KBM-7 (cell line): ENCODE results near the gene INAFM1.

ENCODE experiments used
- DNase-seq: peaks from one replicate; pipeline ENCODE4 v3.0.0-alpha.2; 2015
- in situ Hi-C: fragments of 300-500 bp; cut with MboI; formaldehyde crosslinking; loops from 2 replicates; pipeline ENCODE4 v1.14.3; 2020; ENCODE audit warnings: low sequenced_read_pairs, low pct_unique_long_range_greater_than_20kb, mixed read lengths

INAFM1 gene

DNA sequence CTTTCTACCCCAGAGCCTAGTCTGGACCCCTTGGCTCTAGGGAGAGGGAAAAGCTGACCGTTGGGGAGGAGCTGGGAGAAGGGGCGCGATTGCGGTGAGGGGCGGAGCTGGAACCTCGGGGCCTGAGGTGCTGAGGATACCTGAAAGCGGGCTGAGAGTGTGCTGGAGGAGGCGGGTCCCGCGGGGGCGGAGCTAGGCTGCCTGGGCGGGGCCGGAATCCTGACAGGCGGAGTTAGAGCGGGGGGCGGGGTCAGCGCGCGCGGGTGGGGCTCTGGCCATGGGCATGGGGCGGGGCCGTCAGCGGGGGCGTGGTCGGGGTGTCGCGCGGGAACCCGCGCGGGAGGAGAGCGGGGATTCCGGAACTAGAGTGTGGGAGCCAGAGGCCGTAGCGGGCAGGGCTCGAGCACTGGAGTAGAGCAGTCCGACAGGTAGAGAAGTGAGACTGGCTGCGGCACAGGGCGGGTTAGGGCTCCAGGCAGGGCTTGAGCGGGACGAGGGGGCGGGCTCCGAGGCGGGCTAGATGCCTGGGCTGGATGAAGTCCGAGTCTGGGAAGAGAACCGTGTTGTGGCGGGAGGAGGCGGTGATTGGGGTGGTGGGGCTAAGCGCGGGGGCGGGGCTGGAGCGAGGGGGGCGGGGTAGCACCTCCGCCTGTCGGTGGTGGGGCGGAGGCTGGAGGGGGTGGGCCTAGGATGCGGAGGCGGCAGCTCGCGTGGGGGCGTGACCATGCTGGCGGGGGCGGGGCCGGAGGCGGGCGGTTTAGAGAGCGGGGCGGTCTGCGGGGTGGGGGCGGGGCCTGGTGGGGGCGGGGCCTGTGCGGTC is at the start of gene INAFM1:
INAFM1 (plus strand) TSS at position 815 of the 820 bp plus-strand sequence. CDS start 35 bp downstream, outside the sequence.
- DNase-seq, result peak; percentile 86
- in situ Hi-C loops, result no loop called here

DNA sequence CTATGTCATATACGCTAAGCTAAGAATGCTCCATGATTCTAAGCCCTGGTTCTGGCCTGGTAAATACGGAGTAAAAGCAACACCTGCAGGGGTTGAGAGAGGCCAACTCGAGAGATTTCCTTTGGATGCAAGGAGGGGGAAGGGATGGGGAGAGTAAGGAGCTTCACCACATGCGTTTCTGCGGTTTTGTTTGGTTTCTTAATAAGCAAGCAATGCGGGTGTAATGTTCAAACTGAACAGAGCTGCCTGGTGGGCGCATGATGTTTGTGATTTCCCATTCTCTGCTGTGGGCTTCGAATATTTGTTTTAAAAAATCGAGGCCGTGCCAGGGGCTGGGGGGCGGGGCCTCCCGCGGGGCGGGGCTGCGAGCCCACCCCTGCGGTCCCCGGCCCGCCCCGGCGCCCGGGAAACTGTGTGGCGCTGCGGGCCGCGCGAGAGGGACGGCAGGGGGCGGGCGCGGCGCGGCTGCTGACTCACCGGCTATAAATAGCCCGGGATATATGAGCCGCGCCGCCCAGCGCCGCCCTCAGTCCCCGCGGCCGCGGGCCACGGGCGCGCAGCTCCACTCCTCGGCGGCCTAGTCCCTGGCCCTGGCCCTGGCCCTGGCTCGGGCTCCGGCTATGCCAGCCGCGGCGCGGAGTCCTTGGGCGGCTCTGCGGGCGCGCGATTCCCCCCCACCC is 48.8 kb upstream of the INAFM1 start:
- DNase-seq, result peak; percentile 87
- in situ Hi-C loops, result no loop called here

DNA sequence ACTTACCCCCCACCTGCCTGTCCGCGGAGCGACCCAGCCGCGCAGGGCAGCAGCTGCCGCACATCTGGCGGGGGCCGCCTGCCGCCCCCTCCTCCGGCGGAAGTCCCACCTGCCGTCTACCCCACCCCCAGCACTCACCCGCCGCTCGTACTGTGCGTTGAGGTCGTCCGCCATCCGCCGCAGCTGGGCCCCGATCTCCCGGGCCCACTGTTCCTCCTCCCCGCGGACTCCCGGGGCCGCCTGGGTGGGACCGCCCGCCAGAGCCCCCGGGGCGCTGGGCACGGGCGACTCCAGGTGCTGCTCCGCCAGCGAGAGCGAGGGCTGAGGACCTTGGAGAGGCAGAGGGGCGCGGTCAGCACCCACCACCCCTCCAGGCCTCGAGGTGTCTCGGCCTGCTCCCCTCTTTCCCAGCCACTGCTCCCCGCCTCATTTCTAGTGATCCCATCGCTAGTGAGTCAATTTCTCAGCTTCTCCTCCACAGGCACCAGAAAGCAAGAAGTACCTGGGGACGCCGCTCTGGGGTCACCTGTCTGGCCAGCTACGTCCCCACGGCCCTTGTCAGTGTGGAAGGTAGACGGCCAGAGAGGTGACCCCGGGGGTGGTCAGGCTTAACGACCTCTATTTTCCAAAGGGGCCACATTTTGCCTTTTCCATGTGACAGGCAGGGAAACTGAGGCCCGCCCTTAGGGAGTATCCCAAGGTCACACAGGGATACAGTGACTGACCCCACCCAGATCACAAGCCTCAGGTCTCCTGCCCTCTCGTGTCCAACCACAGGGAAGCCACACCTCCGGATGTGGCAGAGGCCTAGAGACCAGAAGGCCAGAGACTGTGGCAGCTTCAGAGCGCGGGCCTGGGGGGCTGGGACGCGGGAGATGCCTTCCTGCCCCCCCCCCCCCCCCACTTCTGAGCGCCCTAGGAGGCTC is 48.0 kb upstream of the INAFM1 start:
- in situ Hi-C loops, result no loop called here
- DNase-seq, result peak; percentile 81

DNA sequence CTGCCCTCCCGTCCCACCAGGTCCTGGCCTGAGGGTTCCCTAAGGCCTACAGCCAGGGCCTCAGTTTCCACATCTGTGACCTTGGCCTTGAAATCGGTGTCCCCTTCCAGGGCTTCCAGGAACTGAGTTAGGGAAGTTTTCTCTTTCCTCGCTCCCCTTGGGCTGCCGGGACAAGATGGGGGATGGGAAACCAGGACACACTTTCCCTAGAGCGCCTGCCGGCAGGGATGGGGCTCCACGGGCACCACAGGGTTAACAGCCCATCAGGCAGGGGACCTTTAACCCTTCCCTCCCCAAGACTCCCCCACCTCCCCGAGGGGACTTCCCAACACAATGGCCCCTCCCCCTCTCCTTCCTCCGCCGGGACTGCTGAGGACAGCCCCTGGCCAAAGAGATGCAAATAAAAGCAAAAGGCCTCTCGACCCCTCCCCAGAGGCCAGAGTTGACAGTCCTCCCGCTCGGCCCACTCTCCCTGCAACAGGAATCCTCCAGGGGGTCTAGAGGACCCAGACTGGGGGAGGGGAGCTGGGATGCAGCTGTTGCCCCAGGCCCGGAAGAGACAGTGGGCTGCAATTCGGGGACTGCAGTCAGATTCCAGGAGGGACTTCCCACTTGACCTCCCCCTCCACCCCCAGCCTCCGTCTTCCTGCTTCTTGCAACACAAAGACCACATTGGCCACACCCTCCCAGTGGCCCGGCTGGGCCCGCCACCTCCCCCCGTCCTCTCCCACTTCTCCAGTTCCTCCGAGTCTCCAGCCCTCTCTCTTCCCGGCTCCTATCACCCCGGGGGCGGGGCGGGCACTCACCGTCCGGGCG is 47.1 kb upstream of the INAFM1 start:
- DNase-seq, result peak; percentile 92
- in situ Hi-C loops, result no loop called here

DNA sequence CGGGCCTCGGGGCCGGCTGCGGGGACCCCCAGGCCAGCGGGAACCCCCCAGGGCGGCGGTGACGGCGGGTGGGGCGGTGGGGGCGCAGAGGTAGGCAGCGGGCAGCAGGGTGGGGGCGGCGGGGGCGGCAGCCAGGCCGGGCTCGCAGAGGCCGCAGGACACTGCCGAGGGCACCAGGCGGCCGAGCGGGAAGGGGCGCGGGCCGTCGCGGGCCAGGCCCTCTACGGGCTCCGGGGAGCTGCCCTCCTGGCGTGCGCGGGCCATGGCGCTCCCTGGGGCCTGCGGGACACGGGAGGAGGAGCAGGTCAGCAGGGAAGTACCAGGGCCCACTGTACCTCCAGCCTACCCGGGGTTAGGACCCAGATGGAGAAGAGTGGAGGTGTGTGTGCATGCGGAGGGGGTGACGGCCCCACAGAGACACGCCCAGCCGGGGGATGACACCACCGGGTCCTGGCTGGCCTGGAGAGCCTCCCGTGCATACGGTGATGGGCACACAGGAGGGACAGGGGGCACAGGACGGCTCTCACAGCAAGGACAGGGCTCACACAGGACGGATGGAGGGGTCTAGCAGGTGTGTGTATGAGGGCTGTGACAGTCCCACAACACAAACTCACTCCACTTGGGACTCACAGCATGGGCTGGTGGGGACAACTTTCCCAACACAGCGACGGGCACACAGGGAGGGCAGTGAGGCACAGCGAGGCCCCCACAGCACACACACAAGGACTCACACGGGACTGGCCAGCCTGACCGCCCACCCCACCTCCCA is 46.3 kb upstream of the INAFM1 start:
- in situ Hi-C loops, result no loop called here
- peak; percentile 80 for DNase-seq

DNA sequence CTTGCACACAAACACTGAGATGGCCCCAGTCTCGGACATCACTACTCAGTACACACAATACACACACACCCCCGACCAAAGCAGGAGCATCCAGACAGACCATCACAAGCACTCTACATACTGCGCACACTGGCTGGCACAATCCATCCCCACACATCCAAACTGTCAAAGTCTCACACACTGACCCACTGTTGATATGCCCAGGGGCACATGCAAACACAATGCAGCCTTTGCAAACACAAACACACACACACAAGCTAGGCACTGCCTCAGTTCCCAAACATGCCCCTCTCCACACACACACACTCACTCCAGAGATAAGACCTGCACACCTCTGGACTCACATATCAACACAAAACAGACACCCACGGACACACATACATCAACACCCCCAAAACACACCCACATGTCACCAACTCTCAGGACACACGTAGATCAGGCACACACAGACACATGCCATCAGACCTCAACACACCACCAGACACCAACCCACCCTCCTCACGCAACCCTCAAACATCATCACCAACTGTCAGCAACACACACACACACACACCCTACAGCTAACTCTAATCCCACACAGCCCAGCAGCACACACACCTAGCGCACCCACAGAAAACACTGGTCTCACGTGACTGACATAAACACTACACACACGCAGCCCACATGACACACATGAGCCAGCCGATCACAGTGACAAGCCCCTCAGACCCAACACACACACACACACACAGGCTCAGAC is 45.6 kb upstream of the INAFM1 start:
- DNase-seq, result peak; percentile 60
- in situ Hi-C loops, result no loop called here

DNA sequence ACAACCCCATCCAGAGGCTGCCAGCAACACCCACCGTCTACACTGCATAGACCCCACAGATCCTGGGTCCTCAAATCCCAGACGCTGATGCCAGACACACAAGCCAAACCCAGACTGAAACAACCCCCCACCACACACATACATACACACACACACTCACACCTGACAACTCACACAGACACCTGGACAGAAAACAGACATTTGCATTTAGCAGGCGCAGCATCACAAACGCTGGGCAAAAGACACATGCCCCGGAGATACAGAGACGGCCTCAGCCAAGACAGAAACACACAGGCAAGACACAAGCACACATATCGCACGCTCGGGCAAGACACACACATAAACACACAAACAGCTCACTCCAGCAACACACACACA is 45.0 kb upstream of the INAFM1 start:
- peak; percentile 51 for DNase-seq
- in situ Hi-C loops, result no loop called here

DNA sequence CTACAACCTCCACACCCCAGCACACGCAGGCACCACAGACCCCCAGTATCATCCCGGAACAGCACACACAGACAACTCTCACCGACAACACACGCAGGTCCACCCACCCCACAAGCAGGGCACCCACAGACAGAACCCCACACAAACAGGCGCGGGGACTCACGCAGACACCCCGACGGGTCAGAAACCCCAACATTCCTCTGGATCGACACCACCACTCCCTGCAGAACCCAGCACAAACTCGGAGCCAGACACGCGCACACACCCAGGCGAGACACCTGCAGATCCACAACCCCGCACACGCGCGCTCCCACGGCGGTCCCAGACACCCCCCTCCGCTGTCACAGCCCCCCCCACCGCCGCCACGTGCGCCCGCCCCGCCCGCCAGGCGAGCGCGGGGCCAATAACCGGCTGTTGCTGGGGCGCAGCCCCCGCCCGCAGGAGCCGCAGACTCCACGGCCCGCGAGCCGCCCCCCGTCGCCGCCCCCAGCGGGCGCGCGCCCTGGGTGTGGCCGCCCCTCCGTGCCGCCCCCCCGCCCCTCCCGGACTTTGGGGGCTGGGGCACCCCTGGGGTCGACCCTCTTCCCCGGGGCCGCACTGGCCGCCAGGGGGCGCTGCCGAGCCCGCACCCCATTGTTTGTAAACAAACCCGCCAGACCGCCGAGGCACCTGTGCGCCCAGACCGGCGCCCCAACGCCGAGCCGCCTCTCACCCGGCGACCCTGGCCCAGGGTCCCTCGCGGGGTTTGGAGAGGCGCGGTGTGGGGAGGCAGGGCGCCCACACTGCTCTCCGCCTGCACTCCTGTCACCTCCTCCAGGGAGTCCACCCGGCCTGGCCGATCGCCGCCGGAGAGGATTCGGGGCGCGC is 44.4 kb upstream of the INAFM1 start:
- in situ Hi-C loops, result no loop called here
- DNase-seq, result peak; percentile 75

DNA sequence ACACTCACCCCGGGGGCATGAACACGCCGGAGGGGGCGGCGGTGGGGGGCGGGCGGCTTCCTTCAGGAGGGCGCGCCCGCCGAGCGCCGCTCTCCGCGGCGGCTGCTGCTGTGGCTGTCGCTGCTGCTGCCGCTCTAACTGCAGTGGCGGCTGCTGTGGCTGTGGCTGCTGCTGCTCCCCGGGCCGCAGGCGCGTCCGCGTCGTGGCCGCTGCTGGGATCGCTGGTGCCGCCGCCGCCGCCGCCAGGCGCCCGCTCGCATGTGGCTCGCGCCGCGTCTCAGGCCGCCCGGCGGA is 43.8 kb upstream of the INAFM1 start, which contains the start of gene BBC3:
BBC3 (minus strand) TSS at position 279 of the 294 bp plus-strand sequence. CDS start 2,768 bp downstream, outside the sequence.
- DNase-seq, result no peak
- in situ Hi-C loops, result no loop called here

DNA sequence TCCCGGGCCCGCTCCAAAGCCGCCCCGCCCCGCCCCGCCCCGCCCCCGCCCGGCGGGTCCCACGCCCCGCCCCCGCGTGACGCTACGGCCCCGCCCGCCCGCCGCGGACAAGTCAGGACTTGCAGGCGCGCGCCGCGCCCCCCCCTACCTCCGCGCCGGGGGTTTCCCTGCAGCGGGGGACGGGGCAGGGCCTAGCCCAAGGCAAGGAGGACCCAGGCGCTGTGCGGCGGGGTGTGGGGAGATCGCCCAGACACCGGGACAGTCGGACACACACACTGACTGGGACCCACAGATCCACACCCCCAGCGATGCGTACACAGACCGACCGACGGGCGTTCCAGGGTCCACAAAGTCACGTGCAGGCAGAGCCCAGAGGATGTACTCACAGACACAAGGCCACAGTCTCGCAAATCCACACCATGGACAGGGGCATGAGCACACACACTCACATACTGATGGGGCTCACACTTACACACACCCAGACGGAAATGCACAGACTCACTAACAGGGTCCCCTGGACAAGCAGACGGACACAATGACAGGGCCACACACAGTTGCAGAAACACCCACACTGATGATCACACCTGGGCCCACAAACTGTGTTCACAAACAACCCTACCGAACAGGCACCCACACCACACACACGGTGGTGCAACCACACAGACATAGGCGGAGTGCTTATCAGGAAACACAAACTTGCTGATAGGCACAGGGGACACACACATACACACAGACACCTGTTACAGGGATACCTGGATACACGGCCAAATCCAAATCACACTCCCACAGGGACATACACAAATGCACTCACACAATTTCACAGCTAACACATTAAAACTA is 43.2 kb upstream of the INAFM1 start:
- DNase-seq, result peak; percentile 86
- in situ Hi-C loops, result no loop called here

DNA sequence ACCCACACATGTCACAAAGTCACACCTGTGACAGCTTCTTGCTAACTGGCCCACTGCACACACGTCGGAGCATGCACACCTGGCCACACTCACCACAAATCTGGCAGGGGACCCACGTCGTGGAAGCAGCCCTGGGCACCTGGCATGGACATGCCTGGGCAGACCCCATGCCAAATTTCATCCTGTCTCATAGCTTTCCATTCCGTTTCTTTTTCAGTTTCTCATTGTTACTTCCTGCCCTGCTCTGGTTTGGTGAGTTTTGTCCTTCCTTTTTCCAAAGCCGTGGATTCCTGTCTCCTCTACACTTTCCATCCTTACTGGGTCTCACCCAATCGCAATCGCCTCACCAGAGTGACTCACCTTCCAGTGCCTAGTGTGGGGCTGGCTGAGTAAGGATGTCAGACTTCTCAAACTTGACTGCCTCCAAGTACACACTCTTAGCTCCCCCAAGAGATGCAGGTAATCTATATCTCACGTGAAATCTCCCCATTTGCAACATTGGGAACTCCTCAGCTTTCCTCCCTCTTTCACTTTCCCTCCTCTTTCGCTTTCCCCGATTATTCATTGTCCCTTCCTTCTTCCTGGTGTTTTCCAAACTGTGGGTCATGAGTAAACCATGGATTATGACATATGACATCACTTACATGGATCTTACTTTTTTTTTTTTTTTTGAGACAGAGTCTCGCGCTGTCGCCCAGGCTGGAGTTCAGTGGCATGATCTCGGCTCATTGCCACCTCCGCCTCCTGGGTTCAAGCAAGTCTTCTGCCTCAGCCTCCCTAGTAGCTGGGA is 42.1 kb upstream of the INAFM1 start:
- in situ Hi-C loops, result no loop called here
- DNase-seq, result peak; percentile 78

DNA sequence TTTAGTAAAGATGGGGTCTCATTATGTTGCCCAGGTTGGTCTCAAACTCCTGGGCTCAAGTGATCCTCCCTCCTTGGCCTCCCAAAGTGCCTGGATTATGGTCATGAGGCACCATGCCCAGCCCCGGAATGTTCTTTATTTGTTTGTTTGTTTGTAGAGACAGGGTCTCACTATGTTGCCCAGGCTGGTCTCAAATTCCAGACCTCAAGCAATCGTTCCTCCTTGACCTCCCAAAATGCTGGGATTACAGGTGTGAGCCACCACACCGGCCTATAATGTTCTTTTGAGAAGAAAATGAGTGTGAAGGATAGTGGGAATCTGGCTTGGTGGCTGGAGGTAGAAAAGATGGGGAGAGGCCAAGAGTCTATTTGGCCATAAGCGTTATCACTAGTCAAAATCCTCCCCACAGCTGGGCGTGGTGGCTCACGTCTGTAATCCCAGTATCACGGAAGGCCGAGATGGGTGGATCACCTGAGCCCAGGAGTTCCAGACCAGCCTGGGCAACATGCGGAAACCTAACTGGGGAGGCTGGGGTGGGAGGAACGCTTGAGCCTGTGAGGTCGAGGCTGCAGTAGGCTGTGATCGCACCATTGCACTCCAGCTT is 38.5 kb upstream of the INAFM1 start:
- DNase-seq, result no peak
- in situ Hi-C loops, result no loop called here

DNA sequence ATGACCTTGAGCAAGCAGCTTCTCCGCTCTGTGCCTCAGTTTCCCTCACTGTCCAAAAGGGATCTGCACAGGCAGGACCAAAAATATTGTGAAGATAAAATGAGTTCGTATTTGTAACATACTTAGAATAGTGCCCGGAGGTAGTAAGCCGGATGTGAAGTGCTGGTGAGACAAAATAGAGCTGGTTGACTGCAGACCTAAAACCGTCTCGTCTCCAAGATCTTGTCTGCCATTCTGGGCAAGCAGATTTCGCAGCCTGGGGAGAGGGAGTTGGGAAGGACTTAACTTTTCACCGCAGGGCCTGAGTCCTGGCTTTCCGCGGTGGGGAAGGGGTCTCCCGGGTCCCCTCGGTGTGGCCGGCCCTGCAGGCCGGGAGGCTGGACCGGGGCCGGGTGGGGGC is 35.5 kb upstream of the INAFM1 start:
- in situ Hi-C loops, result no loop called here
- no peak for DNase-seq

DNA sequence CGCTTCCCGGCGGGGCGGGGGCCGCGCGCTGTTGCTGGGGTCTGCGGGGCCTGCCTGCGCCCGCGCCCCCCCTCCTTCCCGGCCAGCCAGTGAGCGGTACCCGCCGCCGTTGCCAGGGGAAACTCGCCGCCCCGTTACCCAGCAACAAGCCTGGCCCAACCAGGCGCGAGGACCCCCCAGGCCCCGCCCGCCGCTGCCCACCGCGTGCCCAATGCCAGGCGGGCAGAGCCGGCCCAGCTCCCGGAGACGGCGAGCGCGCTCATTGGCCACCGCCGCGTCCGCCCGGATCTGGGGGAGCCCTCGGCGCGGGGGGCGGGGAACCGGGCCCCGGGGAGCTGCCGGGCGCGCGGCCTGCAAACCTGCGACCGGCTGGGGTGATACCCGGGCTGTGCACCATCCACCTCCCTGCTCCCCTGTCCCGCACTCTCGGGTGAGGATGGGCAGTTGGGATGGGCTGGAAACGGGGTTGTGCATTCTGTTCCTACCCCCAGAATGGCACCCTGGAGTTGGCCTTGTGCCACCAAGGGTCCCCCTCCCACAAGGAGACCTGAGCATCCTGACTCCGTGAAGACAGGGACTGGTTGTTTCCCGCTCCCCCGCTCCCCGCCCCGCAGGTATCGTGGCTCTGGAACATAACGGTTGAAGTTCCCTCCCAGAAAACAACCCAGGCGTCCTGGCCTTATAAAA is 34.9 kb upstream of the INAFM1 start:
- no peak for DNase-seq

More for the DNA sequence above, 34.9 kb upstream of the INAFM1 start:
- in situ Hi-C loops, result no loop called here
